BLaER1 (cell line): ENCODE results near the gene HDAC2.

Experiments used
- H3K27ac ChIP-seq: shearing (Covaris generic); formaldehyde crosslinking; 2 replicates; pipeline ENCODE4 v1.8.1; 2022
- H3K27me3 ChIP-seq: shearing (Covaris generic); formaldehyde crosslinking; 2 replicates; pipeline ENCODE4 v1.8.1; 2022
- H3K36me3 ChIP-seq: shearing (Covaris generic); formaldehyde crosslinking; 2 replicates; pipeline ENCODE4 v1.8.1; 2022
- H3K4me1 ChIP-seq: shearing (Covaris generic); formaldehyde crosslinking; 2 replicates; pipeline ENCODE4 v1.8.1; 2022
- H3K4me2 ChIP-seq: shearing (Covaris generic); formaldehyde crosslinking; 2 replicates; pipeline ENCODE4 v1.8.1; 2022
- H3K4me3 ChIP-seq: shearing (Covaris generic); formaldehyde crosslinking; 2 replicates; pipeline ENCODE4 v1.8.1; 2022
- H3K9ac ChIP-seq: shearing (Covaris generic); formaldehyde crosslinking; 2 replicates; pipeline ENCODE4 v1.8.1; 2022
- H3K9me3 ChIP-seq: shearing (Covaris generic); formaldehyde crosslinking; 2 replicates; pipeline ENCODE4 v1.8.1; 2022
- H4K20me1 ChIP-seq: shearing (Covaris generic); formaldehyde crosslinking; 2 replicates; pipeline ENCODE4 v1.8.1; 2022
- Cebpa-rat ChIP-seq: shearing (Covaris generic); IDR thresholded peaks from 2 replicates; pipeline ENCODE4 v1.8.1; 2022

HDAC2 gene

GRCh38 chr6:113978084-113978675, 7.2 kb upstream of the HDAC2 start:
- Histone ChIP-seq H3K4me2 (no peak overlapping the region), H3K27ac (no peak overlapping the region), H3K9me3 (no peaks in the 10 kb centered on the region), H3K9ac (no peak overlapping the region), H3K36me3 (no peaks in the 10 kb centered on the region), H3K4me1 (peaks cover 16% of the 10 kb centered on the region), H3K27me3 (no peaks in the 10 kb centered on the region), H4K20me1 (no peaks in the 10 kb centered on the region), H3K4me3 (no peak overlapping the region)
- TF ChIP-seq Cebpa-rat, result no peak

- TF ChIP-seq Cebpa-rat, result no peak
- no peaks in the 10 kb centered on the region for H4K20me1 ChIP-seq
Measured at GRCh38 chr6:113976806-113977205, 5.9 kb upstream of the HDAC2 start.

GRCh38 chr6:113971741-113972140, 793 bp upstream of the HDAC2 start:
- peaks cover 34% of the 10 kb centered on the region for H4K20me1 ChIP-seq
- H3K4me3 ChIP-seq, result peak overlapping the region; percentile 98
- peak overlapping the region; percentile 99 for H3K9ac ChIP-seq
- no peak for TF ChIP-seq Cebpa-rat
- peak overlapping the region; percentile 98 for H3K27ac ChIP-seq
- H3K4me2 ChIP-seq, result peak overlapping the region; percentile 74
- H3K36me3 ChIP-seq, result peaks cover 12% of the 10 kb centered on the region; the same call in 1 of the 2 replicates
- H3K27me3 ChIP-seq, result no peaks in the 10 kb centered on the region
- peaks cover 31% of the 10 kb centered on the region for H3K4me1 ChIP-seq
- no peaks in the 10 kb centered on the region for H3K9me3 ChIP-seq

More at GRCh38 chr6:113976806-113977205, 5.9 kb upstream of the HDAC2 start:
- no peaks in the 10 kb centered on the region for H3K27me3 ChIP-seq
- H3K36me3 ChIP-seq, result no peaks in the 10 kb centered on the region
- H3K9ac ChIP-seq, result no peak overlapping the region
- no peak overlapping the region for H3K27ac ChIP-seq
- no peaks in the 10 kb centered on the region for H3K9me3 ChIP-seq
- H3K4me3 ChIP-seq, result no peak overlapping the region
- H3K4me1 ChIP-seq, result peaks cover 21% of the 10 kb centered on the region
- H3K4me2 ChIP-seq, result 0 out of 2 replicates have a peak overlapping the region, but pooled peaks have one; percentile 6

GRCh38 chr6:113969888-113970804, 802 bp downstream of the HDAC2 start:
- peaks cover 23% of the 10 kb centered on the region for H3K4me1 ChIP-seq
- H3K36me3 ChIP-seq, result peaks cover 22% of the 10 kb centered on the region; the same call in 1 of the 2 replicates
- peak overlapping the region; percentile 99 for H3K9ac ChIP-seq
- peak overlapping the region; percentile 78 for H3K4me2 ChIP-seq
- H3K27me3 ChIP-seq, result no peaks in the 10 kb centered on the region
- peak overlapping the region; percentile 98 for H3K27ac ChIP-seq
- peaks cover 50% of the 10 kb centered on the region for H4K20me1 ChIP-seq
- H3K9me3 ChIP-seq, result peaks cover 5% of the 10 kb centered on the region
- peak overlapping the region; percentile 98 for H3K4me3 ChIP-seq
- TF ChIP-seq Cebpa-rat, result no peak

- peaks cover 67% of the 10 kb centered on the region for H4K20me1 ChIP-seq
- peaks cover 23% of the 10 kb centered on the region for H3K4me1 ChIP-seq
- no peaks in the 10 kb centered on the region for H3K27me3 ChIP-seq
- no peak overlapping the region for H3K27ac ChIP-seq
- peak overlapping the region; percentile 99; the same call in 1 of the 2 replicates for H3K9ac ChIP-seq
- peaks cover 30% of the 10 kb centered on the region; the same call in 1 of the 2 replicates for H3K36me3 ChIP-seq
- H3K4me3 ChIP-seq, result peak overlapping the region; percentile 98
- TF ChIP-seq Cebpa-rat, result no peak
- H3K9me3 ChIP-seq, result peaks cover 16% of the 10 kb centered on the region
- peak overlapping the region; percentile 78 for H3K4me2 ChIP-seq
Measured at GRCh38 chr6:113968472-113968871, 2.5 kb downstream of the HDAC2 start.

GRCh38 chr6:113967777-113968176, 3.2 kb downstream of the HDAC2 start:
- H3K9ac ChIP-seq, result no peak overlapping the region
- H3K4me1 ChIP-seq, result peaks cover 23% of the 10 kb centered on the region
- no peak overlapping the region for H3K27ac ChIP-seq
- peaks cover 74% of the 10 kb centered on the region for H4K20me1 ChIP-seq
- H3K4me3 ChIP-seq, result no peak overlapping the region
- no peak for TF ChIP-seq Cebpa-rat
- H3K9me3 ChIP-seq, result peaks cover 16% of the 10 kb centered on the region
- peak overlapping the region; percentile 78 for H3K4me2 ChIP-seq
- no peaks in the 10 kb centered on the region for H3K27me3 ChIP-seq
- H3K36me3 ChIP-seq, result peaks cover 35% of the 10 kb centered on the region; the same call in 1 of the 2 replicates

- H3K36me3 ChIP-seq, result peaks cover 61% of the 10 kb centered on the region
- no peak overlapping the region for H3K4me2 ChIP-seq
- H3K9me3 ChIP-seq, result peaks cover 20% of the 10 kb centered on the region
- H3K4me3 ChIP-seq, result no peak overlapping the region
- H4K20me1 ChIP-seq, result peaks cover 100% of the 10 kb centered on the region
- H3K27me3 ChIP-seq, result no peaks in the 10 kb centered on the region
- no peak for TF ChIP-seq Cebpa-rat
- no peaks in the 10 kb centered on the region for H3K4me1 ChIP-seq
- no peak overlapping the region for H3K9ac ChIP-seq
- no peak overlapping the region for H3K27ac ChIP-seq
Measured at GRCh38 chr6:113960795-113961194, 10.2 kb downstream of the HDAC2 start.

GRCh38 chr6:113959235-113959634, 11.7 kb downstream of the HDAC2 start:
- Histone ChIP-seq H3K9me3 (peaks cover 5% of the 10 kb centered on the region), H3K27ac (no peak overlapping the region), H3K9ac (no peak overlapping the region), H3K27me3 (no peaks in the 10 kb centered on the region), H3K4me2 (no peak overlapping the region), H4K20me1 (peaks cover 100% of the 10 kb centered on the region), H3K4me1 (no peaks in the 10 kb centered on the region), H3K36me3 (peaks cover 63% of the 10 kb centered on the region), H3K4me3 (no peak overlapping the region)
- no peak for TF ChIP-seq Cebpa-rat

GRCh38 chr6:113954653-113955052, 16.3 kb downstream of the HDAC2 start:
- Histone ChIP-seq H3K9ac (no peak overlapping the region), H3K4me1 (no peaks in the 10 kb centered on the region), H3K4me2 (no peak overlapping the region), H3K27me3 (no peaks in the 10 kb centered on the region), H3K27ac (no peak overlapping the region), H3K9me3 (no peaks in the 10 kb centered on the region), H3K4me3 (no peak overlapping the region), H4K20me1 (peaks cover 92% of the 10 kb centered on the region), H3K36me3 (peaks cover 95% of the 10 kb centered on the region)
- TF ChIP-seq Cebpa-rat, result no peak

- H3K27ac ChIP-seq, result no peak overlapping the region
- H3K9me3 ChIP-seq, result no peaks in the 10 kb centered on the region
- no peak overlapping the region for H3K9ac ChIP-seq
- no peak for TF ChIP-seq Cebpa-rat
- H3K36me3 ChIP-seq, result peaks cover 97% of the 10 kb centered on the region
- H4K20me1 ChIP-seq, result peaks cover 89% of the 10 kb centered on the region
- no peaks in the 10 kb centered on the region for H3K27me3 ChIP-seq
- H3K4me3 ChIP-seq, result no peak overlapping the region
- no peak overlapping the region for H3K4me2 ChIP-seq
- H3K4me1 ChIP-seq, result no peaks in the 10 kb centered on the region
Measured at GRCh38 chr6:113953346-113953745, 17.6 kb downstream of the HDAC2 start.
